HG03439 (cell line): ENCODE data around the gene CALN1.
"Not testable (repeated sequence)": the region's sequence is repeated elsewhere in the genome, so short reads cannot be mapped to it uniquely, and the experiment has no call there.

Experiments used
- ATAC-seq: cut with Tn5 transposase; IDR thresholded peaks from one replicate; pipeline ENCODE4 v1.9.1; 2021; ENCODE audit warnings: mild to moderate bottlenecking, moderate library complexity; ENCODE audit not compliant: unreplicated experiment

Gene CALN1

GRCh38 chr7:72412121-72412618, at the start of gene CALN1:
TSS of gene CALN1 (minus strand) at chr7:72412338.
- not testable (repeated sequence) for ATAC-seq

GRCh38 chr7:72453471-72453870, 41.3 kb upstream of the CALN1 start:
- no peak for ATAC-seq

GRCh38 chr7:72447465-72448204, 35.5 kb upstream of the CALN1 start:
- no peak for ATAC-seq

DNA sequence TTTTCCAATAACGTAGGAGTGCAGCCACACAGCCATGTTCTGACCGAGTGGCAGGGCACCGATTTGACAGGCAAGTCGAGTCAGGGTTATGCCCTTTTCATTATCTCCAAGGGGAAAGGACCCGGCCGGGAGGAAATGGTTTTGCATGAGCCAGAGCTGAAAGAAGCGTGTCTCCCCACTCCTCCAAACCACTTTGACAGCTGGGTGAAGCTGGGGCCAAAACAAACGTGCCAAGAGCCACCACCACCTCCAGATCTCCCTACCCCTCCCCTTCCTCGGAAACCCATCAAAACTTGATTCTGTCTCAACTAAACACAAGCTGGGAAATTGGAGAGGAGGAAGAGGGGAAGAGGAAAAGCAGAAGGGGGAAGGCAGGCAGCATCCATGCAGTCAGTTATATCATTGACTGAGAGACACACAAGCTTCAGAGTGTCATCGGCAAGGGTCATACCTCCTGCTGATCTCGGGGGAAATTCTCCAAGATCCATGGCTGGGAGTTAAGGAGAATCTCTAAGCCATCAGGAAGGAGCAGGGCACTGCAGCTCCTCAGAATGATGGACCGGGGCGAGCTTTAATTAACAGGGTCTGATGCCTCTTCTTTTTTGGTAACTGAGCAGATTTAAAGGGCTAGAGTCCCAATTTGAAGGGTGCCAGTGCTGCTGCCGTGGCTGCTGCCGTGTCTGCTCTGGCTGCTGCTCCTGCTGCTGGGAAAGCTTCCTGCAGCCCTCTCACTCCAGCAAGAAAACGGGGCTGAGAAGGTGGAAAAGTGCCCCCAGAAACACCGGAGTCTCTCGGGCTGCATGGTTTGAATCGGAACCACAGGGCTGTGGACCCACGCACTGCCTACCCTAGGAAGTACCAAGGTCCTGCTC, 34.7 kb upstream of the CALN1 start:
- no peak for ATAC-seq

- ATAC-seq, result no peak
These were observed 34.0 kb upstream of the CALN1 start for GRCh38 chr7:72446131-72446530.

DNA sequence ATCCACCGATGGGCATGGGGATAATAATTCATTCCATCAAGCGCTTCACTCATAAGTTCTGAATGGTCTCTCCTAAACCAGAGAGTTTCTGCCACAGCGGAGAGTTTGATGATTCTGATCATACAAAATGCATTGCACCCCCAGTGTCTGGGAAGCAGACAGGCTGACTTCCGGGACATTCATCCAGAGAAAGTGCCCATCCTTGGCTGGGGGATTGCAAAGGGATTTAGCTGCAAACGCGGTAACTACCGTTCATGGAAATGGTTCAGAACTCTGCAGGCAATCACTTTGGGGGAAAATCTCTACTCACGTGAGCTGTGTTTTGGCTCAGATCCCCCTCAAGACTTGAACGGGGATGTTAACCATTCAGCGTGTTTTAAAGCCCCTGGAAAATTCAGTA, 33.4 kb upstream of the CALN1 start:
- no peak for ATAC-seq

GRCh38 chr7:72445075-72445474, 32.9 kb upstream of the CALN1 start:
- no peak for ATAC-seq

DNA sequence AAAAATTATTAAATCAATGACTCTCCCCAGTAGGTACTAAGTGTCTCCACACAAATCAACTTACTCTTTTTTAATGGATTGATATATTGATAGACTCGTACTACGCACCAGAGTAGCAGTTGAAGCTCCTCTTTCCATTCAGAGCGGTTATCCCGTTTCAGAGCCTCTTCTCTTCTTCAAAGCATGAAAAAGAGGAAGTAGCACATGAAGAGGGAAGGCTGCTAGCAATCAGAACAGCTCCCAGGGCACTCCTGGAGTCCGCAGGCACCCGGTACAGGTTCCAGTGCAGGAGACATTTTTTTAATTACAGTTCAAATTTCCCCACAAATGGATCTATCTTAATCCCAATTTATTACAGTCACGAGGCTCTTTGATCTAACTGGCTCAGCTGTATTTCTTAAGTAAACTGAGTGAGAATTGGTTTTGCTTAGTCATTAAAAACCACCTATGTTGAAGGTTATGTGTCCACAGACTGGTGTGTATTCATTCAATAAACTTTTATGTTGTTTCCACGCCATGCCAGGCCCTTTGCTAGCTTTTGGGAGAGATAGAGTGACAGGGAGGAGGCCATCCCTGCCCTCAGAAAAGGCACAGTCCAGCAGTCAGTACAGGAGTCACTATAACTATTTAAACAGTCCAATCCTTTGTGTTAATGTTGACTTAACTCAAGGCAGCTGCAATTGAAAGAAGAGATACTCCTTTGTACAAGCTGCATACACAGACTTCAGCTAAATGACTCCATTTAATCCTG, 32.1 kb upstream of the CALN1 start:
- ATAC-seq, result no peak

GRCh38 chr7:72441791-72442190, 29.7 kb upstream of the CALN1 start:
- no peak for ATAC-seq

- no peak for ATAC-seq
These were observed 26.4 kb upstream of the CALN1 start for GRCh38 chr7:72438491-72438890.

GRCh38 chr7:72437610-72438009, 25.5 kb upstream of the CALN1 start:
- no peak for ATAC-seq

DNA sequence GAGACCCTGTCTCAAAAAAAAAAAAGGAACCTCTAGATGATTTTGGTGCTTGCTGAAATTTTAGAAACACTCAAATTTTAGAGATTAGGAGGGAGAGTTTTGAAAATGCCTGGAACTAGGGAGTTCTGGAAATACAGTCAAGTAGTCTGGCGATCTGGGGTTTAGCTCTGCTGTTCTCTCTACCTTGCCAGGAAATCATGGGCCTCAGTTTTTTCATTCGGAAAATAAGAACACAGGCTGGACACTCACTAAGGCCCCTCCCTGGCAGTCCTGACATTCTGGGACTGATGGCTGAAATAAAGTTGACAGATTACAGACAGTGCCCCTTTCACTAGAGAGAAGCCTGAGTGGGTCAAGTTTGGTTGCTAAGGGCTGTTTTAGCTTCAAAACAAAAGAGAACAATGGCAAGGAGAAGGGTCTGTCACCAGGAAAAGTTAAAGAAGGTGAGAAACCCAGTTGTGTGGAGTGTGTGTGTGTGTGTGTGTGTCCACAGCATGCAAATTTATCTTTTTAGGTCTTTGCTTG, 25.0 kb upstream of the CALN1 start:
- ATAC-seq, result no peak

GRCh38 chr7:72435925-72436480, 23.9 kb upstream of the CALN1 start:
- no peak for ATAC-seq

- ATAC-seq, result no peak
These were observed 23.2 kb upstream of the CALN1 start for GRCh38 chr7:72435366-72435765.

- ATAC-seq, result no peak
These were observed 18.4 kb upstream of the CALN1 start for GRCh38 chr7:72430531-72430930.

DNA sequence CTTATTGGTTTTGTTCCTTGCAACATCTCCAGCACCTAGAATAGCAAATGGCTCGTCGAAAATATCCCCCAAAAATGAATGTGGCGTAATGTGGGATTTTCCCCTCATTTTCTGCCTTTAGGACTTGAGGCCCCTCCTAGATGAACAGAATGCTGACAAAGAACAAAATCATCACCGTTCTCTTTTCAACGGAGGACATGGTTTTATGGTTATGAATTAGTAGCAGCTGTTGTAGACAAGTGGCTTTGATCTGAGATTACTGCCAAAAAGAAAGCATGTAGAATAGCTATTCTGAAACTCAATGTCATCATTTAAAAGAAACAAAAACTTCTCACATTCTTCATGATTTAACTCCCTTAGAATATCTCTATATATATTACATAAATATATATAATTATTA, 17.2 kb upstream of the CALN1 start:
- no peak for ATAC-seq

DNA sequence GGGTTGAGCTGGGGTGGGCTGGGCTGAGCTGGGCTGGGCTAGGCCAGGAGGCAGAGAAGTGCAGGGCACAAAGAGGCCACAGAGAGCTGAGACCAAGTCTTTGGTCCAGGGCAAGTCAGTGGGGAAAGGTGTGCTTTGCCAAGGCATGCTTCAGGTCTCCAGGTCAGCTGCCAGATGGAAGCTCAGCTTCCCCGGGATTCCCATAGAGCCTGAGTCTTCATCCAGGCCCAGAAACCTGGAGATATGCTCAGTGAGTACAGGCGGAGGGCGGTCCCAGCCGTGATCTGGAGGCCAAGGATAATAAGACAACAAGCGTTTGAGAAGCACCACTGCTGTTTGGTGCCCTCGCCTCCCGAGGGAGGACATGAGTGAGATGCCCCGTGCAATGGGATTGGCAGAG, 4.7 kb upstream of the CALN1 start:
- ATAC-seq, result no peak

DNA sequence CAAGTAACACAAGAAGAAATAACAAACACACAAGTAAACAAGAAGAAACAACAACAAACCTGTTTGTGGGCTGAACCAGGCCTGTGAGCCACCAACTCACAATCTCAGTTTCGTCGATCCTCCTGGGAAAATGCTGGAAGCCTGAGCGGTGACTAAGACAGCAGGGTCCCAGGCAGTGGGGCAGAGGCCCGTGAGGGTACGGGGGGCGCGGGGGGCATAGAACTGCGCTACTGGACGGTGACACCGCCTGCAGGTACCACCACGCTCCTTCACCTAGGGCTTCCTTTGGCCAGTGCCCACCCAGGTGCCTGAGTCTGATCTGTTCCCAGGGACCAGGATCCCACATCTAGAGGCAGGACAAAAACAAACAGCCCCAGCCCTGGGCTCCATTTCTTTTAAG, 3.4 kb upstream of the CALN1 start:
- ATAC-seq, result no peak

DNA sequence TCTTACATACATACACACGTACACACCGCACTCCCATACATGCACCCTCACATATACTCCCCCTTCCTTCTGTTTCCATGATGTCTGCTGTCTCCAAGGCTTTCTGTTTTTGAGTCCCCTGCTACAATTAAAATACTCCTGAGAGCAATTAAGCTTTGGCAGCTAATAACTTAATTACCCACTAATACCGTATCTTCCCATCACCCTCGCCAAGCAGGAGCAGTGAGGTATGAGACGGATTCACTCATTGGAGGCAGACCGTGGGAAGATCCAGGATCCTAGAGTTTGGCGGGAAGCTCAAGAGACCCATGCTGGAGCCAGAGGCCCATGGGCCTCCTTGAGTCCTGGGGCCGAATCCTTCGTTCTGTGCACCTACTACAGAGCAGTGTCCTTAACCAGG, 1.7 kb upstream of the CALN1 start:
- no peak for ATAC-seq

- ATAC-seq, result no peak
These were observed 1.2 kb upstream of the CALN1 start for GRCh38 chr7:72413290-72413689.

DNA sequence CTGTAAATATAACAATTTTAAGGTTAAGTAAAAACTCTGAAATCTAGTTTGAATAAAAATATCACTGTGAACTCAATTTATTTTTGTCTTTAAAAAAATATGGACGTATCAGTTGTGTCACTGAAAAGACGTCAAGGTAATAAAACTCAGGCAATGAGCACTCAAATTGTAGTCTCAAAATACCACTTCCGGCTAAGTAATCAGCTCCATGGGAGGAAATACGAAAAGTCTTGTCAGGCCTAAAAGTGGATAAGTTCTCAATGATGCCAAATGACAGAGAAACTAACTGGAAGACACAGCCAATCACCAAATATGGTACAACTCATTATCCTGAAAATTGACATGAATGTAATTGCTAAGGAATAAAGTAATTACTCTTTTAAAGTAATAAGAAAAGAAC, 719 bp downstream of the CALN1 start:
- no peak for ATAC-seq
